Activated naive CD8-positive, alpha-beta T cell (primary cell): Measurements from ENCODE around the gene SIX5.

Experiments used
- H3K27ac Mint-ChIP-seq: one replicate; pipeline ENCODE4 v1.8.0; 2021; ENCODE audit warnings: mixed read lengths
- H3K27me3 Mint-ChIP-seq: one replicate; pipeline ENCODE4 v1.8.0; 2021; ENCODE audit warnings: mixed read lengths
- H3K36me3 Mint-ChIP-seq: one replicate; pipeline ENCODE4 v1.8.0; 2021; ENCODE audit warnings: mixed read lengths
- H3K4me1 Mint-ChIP-seq: one replicate; pipeline ENCODE4 v1.8.0; 2021; ENCODE audit warnings: low read depth, mixed read lengths
- H3K4me3 Mint-ChIP-seq: one replicate; pipeline ENCODE4 v1.8.0; 2021; ENCODE audit warnings: mild to moderate bottlenecking, mixed read lengths
- H3K9me3 Mint-ChIP-seq: one replicate; pipeline ENCODE4 v1.8.0; 2021; ENCODE audit warnings: low read depth, mixed read lengths

The SIX5 gene

GRCh38 chr19:45784096-45784495 is 15.0 kb upstream of the SIX5 start:
- Mint-ChIP-seq H3K27me3 (peaks cover 15% of the 10 kb centered on the region), H3K36me3 (peaks cover 15% of the 10 kb centered on the region), H3K4me1 (peaks cover 8% of the 10 kb centered on the region), H3K4me3 (no peak overlapping the region), H3K9me3 (no peaks in the 10 kb centered on the region), H3K27ac (no peak overlapping the region)

GRCh38 chr19:45782820-45783785 is 14.1 kb upstream of the SIX5 start:
- Mint-ChIP-seq H3K4me1 (peaks cover 16% of the 10 kb centered on the region), H3K27ac (no peak overlapping the region), H3K9me3 (no peaks in the 10 kb centered on the region), H3K36me3 (peaks cover 9% of the 10 kb centered on the region), H3K27me3 (peaks cover 12% of the 10 kb centered on the region), H3K4me3 (no peak overlapping the region)

- H3K9me3 Mint-ChIP-seq, result no peaks in the 10 kb centered on the region
- H3K4me1 Mint-ChIP-seq, result peaks cover 16% of the 10 kb centered on the region
- peaks cover 7% of the 10 kb centered on the region for H3K36me3 Mint-ChIP-seq
- no peak within 1 kb of the TSS for H3K27ac Mint-ChIP-seq
- no peak within 1 kb of the TSS for H3K4me3 Mint-ChIP-seq
- H3K27me3 Mint-ChIP-seq, result peaks cover 10% of the 10 kb centered on the region
Observed at GRCh38 chr19:45782162-45782691, 13.2 kb upstream of the SIX5 start, which contains the start of gene DMPK. DMPK (minus strand) TSS chr19:45782490; CDS start chr19:45782352, 138 bp downstream.

GRCh38 chr19:45781214-45782161 is 12.4 kb upstream of the SIX5 start:
- no peak overlapping the region for H3K27ac Mint-ChIP-seq
- no peaks in the 10 kb centered on the region for H3K9me3 Mint-ChIP-seq
- H3K27me3 Mint-ChIP-seq, result peaks cover 10% of the 10 kb centered on the region
- no peak overlapping the region for H3K4me3 Mint-ChIP-seq
- peaks cover 6% of the 10 kb centered on the region for H3K36me3 Mint-ChIP-seq
- peaks cover 16% of the 10 kb centered on the region for H3K4me1 Mint-ChIP-seq

- Mint-ChIP-seq H3K27me3 (peaks cover 10% of the 10 kb centered on the region), H3K4me1 (peaks cover 16% of the 10 kb centered on the region), H3K36me3 (peaks cover 4% of the 10 kb centered on the region), H3K9me3 (no peaks in the 10 kb centered on the region), H3K4me3 (no peak overlapping the region), H3K27ac (no peak overlapping the region)
Observed at GRCh38 chr19:45780448-45781213, 11.6 kb upstream of the SIX5 start.

- Mint-ChIP-seq H3K4me3 (no peak overlapping the region), H3K27ac (no peak overlapping the region), H3K36me3 (peaks cover 4% of the 10 kb centered on the region)
Observed at GRCh38 chr19:45780146-45780447, 11.0 kb upstream of the SIX5 start.

GRCh38 chr19:45779231-45780145 is 10.4 kb upstream of the SIX5 start:
- peak overlapping the region; percentile 82 for H3K4me3 Mint-ChIP-seq
- H3K36me3 Mint-ChIP-seq, result peaks cover 4% of the 10 kb centered on the region
- H3K27ac Mint-ChIP-seq, result no peak overlapping the region
- H3K4me1 Mint-ChIP-seq, result peaks cover 16% of the 10 kb centered on the region
- H3K27me3 Mint-ChIP-seq, result peaks cover 9% of the 10 kb centered on the region
- H3K9me3 Mint-ChIP-seq, result no peaks in the 10 kb centered on the region

More at GRCh38 chr19:45780146-45780447, 11.0 kb upstream of the SIX5 start:
- H3K27me3 Mint-ChIP-seq, result peaks cover 10% of the 10 kb centered on the region
- H3K9me3 Mint-ChIP-seq, result no peaks in the 10 kb centered on the region
- H3K4me1 Mint-ChIP-seq, result peaks cover 16% of the 10 kb centered on the region

- Mint-ChIP-seq H3K27ac (no peak overlapping the region), H3K27me3 (peaks cover 9% of the 10 kb centered on the region), H3K36me3 (peaks cover 4% of the 10 kb centered on the region), H3K4me3 (no peak overlapping the region), H3K9me3 (no peaks in the 10 kb centered on the region), H3K4me1 (peaks cover 16% of the 10 kb centered on the region)
Observed at GRCh38 chr19:45778010-45778661, 9.1 kb upstream of the SIX5 start.

GRCh38 chr19:45777395-45777961 is 8.4 kb upstream of the SIX5 start:
- Mint-ChIP-seq H3K27me3 (peaks cover 9% of the 10 kb centered on the region), H3K9me3 (no peaks in the 10 kb centered on the region), H3K4me3 (no peak overlapping the region), H3K27ac (no peak overlapping the region), H3K36me3 (peaks cover 4% of the 10 kb centered on the region), H3K4me1 (peaks cover 16% of the 10 kb centered on the region)

- peaks cover 6% of the 10 kb centered on the region for H3K27me3 Mint-ChIP-seq
- H3K4me3 Mint-ChIP-seq, result no peak overlapping the region
- H3K36me3 Mint-ChIP-seq, result peaks cover 4% of the 10 kb centered on the region
- no peaks in the 10 kb centered on the region for H3K9me3 Mint-ChIP-seq
- no peak overlapping the region for H3K27ac Mint-ChIP-seq
- peaks cover 16% of the 10 kb centered on the region for H3K4me1 Mint-ChIP-seq
Observed at GRCh38 chr19:45774765-45775164, 5.7 kb upstream of the SIX5 start.

- no peaks in the 10 kb centered on the region for H3K9me3 Mint-ChIP-seq
- peaks cover 2% of the 10 kb centered on the region for H3K36me3 Mint-ChIP-seq
- H3K27ac Mint-ChIP-seq, result no peak overlapping the region
- H3K27me3 Mint-ChIP-seq, result no peaks in the 10 kb centered on the region
- peaks cover 6% of the 10 kb centered on the region for H3K4me1 Mint-ChIP-seq
- no peak overlapping the region for H3K4me3 Mint-ChIP-seq
Observed at GRCh38 chr19:45773384-45773783, 4.3 kb upstream of the SIX5 start.

GRCh38 chr19:45772912-45773311 is 3.9 kb upstream of the SIX5 start:
- no peaks in the 10 kb centered on the region for H3K27me3 Mint-ChIP-seq
- H3K4me1 Mint-ChIP-seq, result peaks cover 6% of the 10 kb centered on the region
- H3K36me3 Mint-ChIP-seq, result peaks cover 2% of the 10 kb centered on the region
- no peak overlapping the region for H3K27ac Mint-ChIP-seq
- no peaks in the 10 kb centered on the region for H3K9me3 Mint-ChIP-seq
- no peak overlapping the region for H3K4me3 Mint-ChIP-seq
